Astrocyte of the cerebellum (primary cell): ENCODE results near the gene ZNF558.
"Not testable (repeated sequence)": the region's sequence is repeated elsewhere in the genome, so short reads cannot be mapped to it uniquely, and the experiment has no call there.

Experiments used
- DNase-seq: peaks from one replicate; pipeline ENCODE4 v3.0.0-alpha.2; 2011; ENCODE audit warnings: low read depth
- H3K4me3 ChIP-seq: 2 replicates; pipeline ENCODE4 v1.5.1; 2011; ENCODE audit warnings: mild to moderate bottlenecking, low read depth, low read length, moderate library complexity
- in situ Hi-C: cut with HindIII; loops from 2 replicates; pipeline ENCODE4 v1.10.0; 2017; ENCODE audit warnings: low sequenced_read_pairs
- TF ChIP-seq, protein P1 (sequence below): IDR thresholded peaks from 2 replicates; pipeline ENCODE4 v1.5.1; 2012; ENCODE audit warnings: low read length, low read depth, moderate library complexity, mild to moderate bottlenecking; ENCODE audit errors: missing control alignments

The ZNF558 gene

GRCh38 chr19:8811315-8812172 lies 20.6 kb downstream of the ZNF558 start:
- DNase-seq: no peak
- TF ChIP-seq, protein P1, sequence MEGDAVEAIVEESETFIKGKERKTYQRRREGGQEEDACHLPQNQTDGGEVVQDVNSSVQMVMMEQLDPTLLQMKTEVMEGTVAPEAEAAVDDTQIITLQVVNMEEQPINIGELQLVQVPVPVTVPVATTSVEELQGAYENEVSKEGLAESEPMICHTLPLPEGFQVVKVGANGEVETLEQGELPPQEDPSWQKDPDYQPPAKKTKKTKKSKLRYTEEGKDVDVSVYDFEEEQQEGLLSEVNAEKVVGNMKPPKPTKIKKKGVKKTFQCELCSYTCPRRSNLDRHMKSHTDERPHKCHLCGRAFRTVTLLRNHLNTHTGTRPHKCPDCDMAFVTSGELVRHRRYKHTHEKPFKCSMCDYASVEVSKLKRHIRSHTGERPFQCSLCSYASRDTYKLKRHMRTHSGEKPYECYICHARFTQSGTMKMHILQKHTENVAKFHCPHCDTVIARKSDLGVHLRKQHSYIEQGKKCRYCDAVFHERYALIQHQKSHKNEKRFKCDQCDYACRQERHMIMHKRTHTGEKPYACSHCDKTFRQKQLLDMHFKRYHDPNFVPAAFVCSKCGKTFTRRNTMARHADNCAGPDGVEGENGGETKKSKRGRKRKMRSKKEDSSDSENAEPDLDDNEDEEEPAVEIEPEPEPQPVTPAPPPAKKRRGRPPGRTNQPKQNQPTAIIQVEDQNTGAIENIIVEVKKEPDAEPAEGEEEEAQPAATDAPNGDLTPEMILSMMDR: no peak
- in situ Hi-C loops: no loop called here
- H3K4me3 ChIP-seq: no peak overlapping the region

DNA sequence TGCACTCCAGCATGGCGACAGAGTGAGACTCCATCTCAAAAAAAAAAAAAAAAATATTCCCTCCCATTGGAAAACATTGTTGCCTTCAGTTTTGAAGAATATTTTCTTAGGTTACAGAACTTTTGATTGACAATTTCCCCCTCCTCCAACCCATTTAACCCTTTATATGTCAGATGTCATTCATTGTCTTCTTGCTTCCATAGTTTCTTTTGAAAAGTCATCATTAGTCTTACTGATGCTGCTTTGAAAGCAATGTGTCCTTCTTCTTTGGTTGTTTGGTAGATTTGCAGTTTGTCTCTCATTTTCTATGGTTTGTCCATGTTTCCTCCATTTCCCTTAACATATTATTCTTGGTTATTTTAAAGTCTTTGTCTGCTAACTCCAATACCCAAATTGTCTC lies 25.4 kb downstream of the ZNF558 start:
- H3K4me3 ChIP-seq: no peak overlapping the region
- DNase-seq: no peak
- in situ Hi-C loops: no loop called here
- TF ChIP-seq, protein P1: no peak

DNA sequence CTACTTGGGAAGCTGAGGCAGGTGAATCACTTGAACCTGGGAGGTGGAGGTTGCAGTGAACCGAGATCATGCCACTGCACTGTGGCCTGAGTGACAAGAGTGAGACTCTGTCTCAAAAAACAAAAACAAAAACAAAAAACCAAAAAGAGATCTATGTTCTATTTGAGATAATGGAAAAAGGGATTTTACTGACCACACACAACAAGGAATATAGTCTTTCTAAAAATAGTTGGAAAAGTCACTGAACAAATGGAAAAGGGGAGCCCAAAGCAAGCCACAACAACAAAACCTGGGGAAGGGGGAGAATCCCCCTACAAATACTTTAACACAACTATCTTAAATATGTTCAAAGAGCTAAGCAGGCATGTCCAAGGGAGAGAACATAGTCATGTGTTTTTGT lies 37.3 kb downstream of the ZNF558 start:
- in situ Hi-C loops: no loop called here
- no peak for DNase-seq
- TF ChIP-seq, protein P1: no peak
- H3K4me3 ChIP-seq: no peak overlapping the region

DNA sequence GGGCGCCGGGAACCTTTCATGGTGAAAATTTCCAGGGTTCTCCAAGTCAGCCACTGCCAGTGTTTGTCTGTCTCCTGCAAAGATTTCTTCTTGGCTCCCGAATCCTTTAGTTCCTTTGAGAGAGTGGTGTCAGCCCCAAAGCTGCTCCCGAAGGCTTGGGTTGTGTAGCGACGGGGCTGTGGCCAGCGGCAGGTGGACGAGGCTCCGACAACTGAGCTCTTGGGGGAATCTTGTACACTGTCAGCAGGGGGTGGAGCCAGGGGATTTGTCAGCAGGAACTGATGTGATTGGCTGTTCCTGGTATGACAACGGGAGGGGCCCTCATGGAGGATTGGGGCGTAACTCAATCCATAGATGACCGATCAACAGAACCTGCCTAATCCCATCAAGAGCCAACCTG lies 58.5 kb downstream of the ZNF558 start:
- H3K4me3 ChIP-seq, in situ Hi-C loops, DNase-seq: not testable (repeated sequence)

DNA sequence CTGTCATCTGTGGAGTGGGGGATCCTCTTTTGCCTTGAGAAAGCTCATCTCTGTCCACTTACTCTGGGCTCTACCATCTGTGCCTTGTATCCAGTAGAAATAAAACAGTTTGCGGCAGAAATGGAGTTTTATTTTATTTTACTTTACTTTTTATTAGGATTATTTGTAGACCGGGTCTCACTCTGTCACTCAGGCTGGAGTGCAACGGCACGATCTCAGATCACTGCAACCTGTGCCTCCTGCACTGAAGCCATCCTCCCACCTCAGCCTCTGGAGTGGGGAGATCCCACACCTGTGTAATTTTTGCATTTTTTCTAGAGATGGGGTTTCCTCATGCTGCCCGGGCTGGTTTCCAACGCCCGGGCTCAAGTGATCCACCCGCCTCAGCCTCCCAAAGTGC lies 62.8 kb downstream of the ZNF558 start:
- in situ Hi-C loops, H3K4me3 ChIP-seq, DNase-seq: not testable (repeated sequence)

DNA sequence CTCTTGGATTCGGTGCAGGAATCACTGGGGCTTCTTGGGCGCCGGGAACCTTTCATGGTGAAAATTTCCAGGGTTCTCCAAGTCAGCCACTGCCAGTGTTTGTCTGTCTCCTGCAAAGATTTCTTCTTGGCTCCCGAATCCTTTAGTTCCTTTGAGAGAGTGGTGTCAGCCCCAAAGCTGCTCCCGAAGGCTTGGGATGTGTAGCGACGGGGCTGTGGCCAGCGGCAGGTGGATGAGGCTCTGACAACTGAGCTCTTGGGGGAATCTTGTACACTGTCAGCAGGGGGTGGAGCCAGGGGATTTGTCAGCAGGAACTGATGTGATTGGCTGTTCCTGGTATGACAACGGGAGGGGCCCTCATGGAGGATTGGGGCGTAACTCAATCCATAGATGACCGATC lies 64.8 kb downstream of the ZNF558 start:
- in situ Hi-C loops, DNase-seq, H3K4me3 ChIP-seq: not testable (repeated sequence)
